Vagina (tissue), 2 donors: ENCODE data around the gene ACSF3.

Experiments
- POLR2A ChIP-seq, 2 donors: fragments of 450-650 bp; IDR thresholded peaks; one replicate each; pipeline ENCODE4 v1.6.1; 2017; ENCODE audit warnings: antibody characterized with exemption in 2 of 2, mild to moderate bottlenecking in 2 of 2, moderate library complexity in 2 of 2
- TF ChIP-seq, protein P1 (sequence below), 3 experiments: fragments of 450-650 bp in 2 of 3; fragments of 200-600 bp in 1 of 3; sonication (generic) in 1 of 3; IDR thresholded peaks; one replicate each; pipeline ENCODE4 v1.5.1; 2017 to 2019; ENCODE audit warnings: antibody characterized with exemption in 3 of 3, mild to moderate bottlenecking in 2 of 3, moderate library complexity in 2 of 3

- TF ChIP-seq, protein P1, sequence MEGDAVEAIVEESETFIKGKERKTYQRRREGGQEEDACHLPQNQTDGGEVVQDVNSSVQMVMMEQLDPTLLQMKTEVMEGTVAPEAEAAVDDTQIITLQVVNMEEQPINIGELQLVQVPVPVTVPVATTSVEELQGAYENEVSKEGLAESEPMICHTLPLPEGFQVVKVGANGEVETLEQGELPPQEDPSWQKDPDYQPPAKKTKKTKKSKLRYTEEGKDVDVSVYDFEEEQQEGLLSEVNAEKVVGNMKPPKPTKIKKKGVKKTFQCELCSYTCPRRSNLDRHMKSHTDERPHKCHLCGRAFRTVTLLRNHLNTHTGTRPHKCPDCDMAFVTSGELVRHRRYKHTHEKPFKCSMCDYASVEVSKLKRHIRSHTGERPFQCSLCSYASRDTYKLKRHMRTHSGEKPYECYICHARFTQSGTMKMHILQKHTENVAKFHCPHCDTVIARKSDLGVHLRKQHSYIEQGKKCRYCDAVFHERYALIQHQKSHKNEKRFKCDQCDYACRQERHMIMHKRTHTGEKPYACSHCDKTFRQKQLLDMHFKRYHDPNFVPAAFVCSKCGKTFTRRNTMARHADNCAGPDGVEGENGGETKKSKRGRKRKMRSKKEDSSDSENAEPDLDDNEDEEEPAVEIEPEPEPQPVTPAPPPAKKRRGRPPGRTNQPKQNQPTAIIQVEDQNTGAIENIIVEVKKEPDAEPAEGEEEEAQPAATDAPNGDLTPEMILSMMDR (IDR thresholded peaks at IDR 0.05): no peak
- no peak for TF ChIP-seq POLR2A (IDR thresholded peaks at IDR 0.05)
Measured at GRCh38 chr16:89169778-89170177, 76.1 kb downstream of the ACSF3 start.
